IMR-90 (cell line): Measurements from ENCODE around the gene STRN. TPM values are rescaled to one million over a fixed set of nuclear protein-coding genes. Genes with fewer than 3 reads are reported as not detected.

Experiments
- ATAC-seq: fragments of 200-7000 bp; cut with Tn5 transposase; 2 replicates; pipeline ENCODE4 v1.9.1; 2020; ENCODE audit warnings: low read depth, mild to moderate bottlenecking, moderate library complexity
- BruUV-seq: library from RNA; stranded (reverse); fragments of 400-500 nt; replicated peaks from 2 replicates; lab custom pipeline; 2021; lab: Mats Ljungman, UMichigan
- CTCF ChIA-PET: fragments of 300-600 bp; formaldehyde crosslinking; extraction: SDS; loops from one replicate; lab custom pipeline; 2021; ENCODE audit warnings: antibody characterized with exemption; lab: Yijun Ruan, JAX
- POLR2A ChIA-PET: fragments of 300-600 bp; sonication (Branson Sonifier 250); formaldehyde crosslinking; loops from one replicate; lab custom pipeline; 2022; ENCODE audit warnings: antibody characterized with exemption; ENCODE audit not compliant: unreplicated experiment; lab: Charles Lee
- DNase-seq: peaks from one replicate; pipeline ENCODE4 v3.0.0; 2013
- H2AFZ ChIP-seq: replicated peaks from 2 replicates; pipeline ENCODE3; 2013; ENCODE audit warnings: low read length, mild to moderate bottlenecking; ENCODE audit not compliant: poor library complexity
- H2AK5ac ChIP-seq: 2 replicates; pipeline ENCODE4 v1.6.1; 2013; ENCODE audit warnings: low read depth, low read length, inconsistent platforms
- H2AK9ac ChIP-seq: replicated peaks from 2 replicates; pipeline ENCODE3; 2013; ENCODE audit warnings: mild to moderate bottlenecking, low read depth, low read length, moderate library complexity; ENCODE audit not compliant: poor library complexity
- H2BK120ac ChIP-seq: 2 replicates; pipeline ENCODE4 v1.6.1; 2013; ENCODE audit warnings: low read depth, low read length, inconsistent platforms
- H2BK15ac ChIP-seq: 3 replicates; pipeline ENCODE4 v1.6.1; 2013; ENCODE audit warnings: low read depth, low read length, inconsistent platforms
- H2BK20ac ChIP-seq: 2 replicates; pipeline ENCODE4 v1.6.1; 2013; ENCODE audit warnings: low read depth, mild to moderate bottlenecking, inconsistent platforms, low read length, moderate library complexity
- H2BK5ac ChIP-seq: 2 replicates; pipeline ENCODE4 v1.6.1; 2013; ENCODE audit warnings: mild to moderate bottlenecking, low read depth, low read length, inconsistent platforms; ENCODE audit not compliant: poor library complexity, severe bottlenecking
- H3K14ac ChIP-seq: replicated peaks from 2 replicates; pipeline ENCODE4 v1.6.1; 2013; ENCODE audit warnings: low read depth, low read length, inconsistent platforms
- H3K18ac ChIP-seq: 2 replicates; pipeline ENCODE4 v1.6.1; 2013; ENCODE audit warnings: low read depth, low read length, control low read depth
- H3K23ac ChIP-seq: 2 replicates; pipeline ENCODE4 v1.6.1; 2013; ENCODE audit warnings: low read depth, low read length, inconsistent platforms
- H3K27ac ChIP-seq: 2 replicates; pipeline ENCODE4 v1.5.1; 2013; ENCODE audit warnings: mild to moderate bottlenecking, control low read depth, low read length; ENCODE audit not compliant: insufficient read depth
- H3K27me3 ChIP-seq: 2 replicates; pipeline ENCODE4 v1.6.1; 2013; ENCODE audit warnings: low read length; ENCODE audit not compliant: control insufficient read depth, insufficient read depth
- H3K36me3 ChIP-seq: 2 replicates; pipeline ENCODE4 v1.6.1; 2013; ENCODE audit warnings: low read length, mixed read lengths; ENCODE audit not compliant: control insufficient read depth, insufficient read depth
- H3K4ac ChIP-seq: 2 replicates; pipeline ENCODE4 v1.6.1; 2013; ENCODE audit warnings: low read depth, low read length, inconsistent platforms
- H3K4me1 ChIP-seq: 2 replicates; pipeline ENCODE4 v1.6.1; 2013; ENCODE audit warnings: low read length, mixed read lengths; ENCODE audit not compliant: control insufficient read depth, insufficient read depth
- H3K4me2 ChIP-seq: 2 replicates; pipeline ENCODE4 v1.6.1; 2013; ENCODE audit warnings: low read depth, mild to moderate bottlenecking, control low read depth, low read length, moderate library complexity
- H3K4me3 ChIP-seq: 2 replicates; pipeline ENCODE4 v1.5.1; 2013; ENCODE audit warnings: low read depth, mild to moderate bottlenecking, control low read depth, low read length, moderate library complexity; ENCODE audit not compliant: insufficient read depth
- H3K56ac ChIP-seq: 2 replicates; pipeline ENCODE4 v1.6.1; 2013; ENCODE audit warnings: low read length, inconsistent platforms; ENCODE audit not compliant: insufficient read depth; ENCODE audit errors: extremely low read depth
- H3K79me1 ChIP-seq, 2 experiments: 2 replicates each; pipeline ENCODE4 v1.6.1; 2013; ENCODE audit warnings: low read length in 2 of 2, inconsistent platforms in 1 of 2, low read depth in 1 of 2
- H3K9ac ChIP-seq: 2 replicates; pipeline ENCODE4 v1.6.1; 2013; ENCODE audit warnings: low read depth, low read length, control low read depth
- H3K9me1 ChIP-seq: 2 replicates; pipeline ENCODE4 v1.6.1; 2013; ENCODE audit warnings: low read length, inconsistent platforms; ENCODE audit not compliant: insufficient read depth
- H3K9me3 ChIP-seq: 2 replicates; pipeline ENCODE4 v1.6.1; 2013; ENCODE audit warnings: low read length; ENCODE audit not compliant: control insufficient read depth, insufficient read depth
- H4K20me1 ChIP-seq: 2 replicates; pipeline ENCODE4 v1.6.1; 2013; ENCODE audit warnings: low read length, inconsistent platforms; ENCODE audit not compliant: insufficient read depth
- H4K5ac ChIP-seq: 2 replicates; pipeline ENCODE4 v1.6.1; 2013; ENCODE audit warnings: mild to moderate bottlenecking, low read depth, low read length, control low read depth
- H4K8ac ChIP-seq, 2 experiments: 2 replicates each; pipeline ENCODE4 v1.6.1; 2013; ENCODE audit warnings: low read depth in 2 of 2, low read length in 2 of 2, control low read depth in 1 of 2, inconsistent platforms in 1 of 2
- H4K91ac ChIP-seq: 2 replicates; pipeline ENCODE4 v1.6.1; 2013; ENCODE audit warnings: low read depth, low read length, inconsistent platforms; ENCODE audit not compliant: insufficient read depth
- BHLHE40 ChIP-seq: fragments of 150-350 bp; IDR thresholded peaks from 2 replicates; pipeline ENCODE4 v1.6.1; 2016; ENCODE audit warnings: mild to moderate bottlenecking, low read depth, low read length
- CEBPB ChIP-seq: IDR thresholded peaks from 2 replicates; pipeline ENCODE4 v1.6.1; 2012; ENCODE audit warnings: low read depth, low read length, improper control_type of control experiment
- CHD1 ChIP-seq: IDR thresholded peaks from 2 replicates; pipeline ENCODE4 v1.6.1; 2012; ENCODE audit warnings: low read depth, low read length, improper control_type of control experiment
- FOS ChIP-seq: fragments of 150-350 bp; IDR thresholded peaks from 2 replicates; pipeline ENCODE4 v1.6.1; 2016; ENCODE audit warnings: low read depth, low read length
- MAZ ChIP-seq: IDR thresholded peaks from 2 replicates; pipeline ENCODE4 v1.6.1; 2012; ENCODE audit warnings: low read depth, mild to moderate bottlenecking, low read length, improper control_type of control experiment, moderate library complexity, borderline replicate concordance
- MXI1 ChIP-seq: IDR thresholded peaks from 2 replicates; pipeline ENCODE4 v1.6.1; 2012; ENCODE audit warnings: low read depth, mild to moderate bottlenecking, low read length, moderate library complexity, borderline replicate concordance
- NFE2L2 ChIP-seq: fragments of 150-350 bp; IDR thresholded peaks from 2 replicates; pipeline ENCODE4 v1.6.1; 2016; ENCODE audit warnings: low read depth, mild to moderate bottlenecking, low read length
- POLR2A ChIP-seq: IDR thresholded peaks from 2 replicates; pipeline ENCODE4 v1.6.1; 2012; ENCODE audit warnings: mild to moderate bottlenecking, low read depth, low read length
- RAD21 ChIP-seq: IDR thresholded peaks from 2 replicates; pipeline ENCODE4 v1.6.1; 2012; ENCODE audit warnings: low read length, improper control_type of control experiment
- RCOR1 ChIP-seq: IDR thresholded peaks from 2 replicates; pipeline ENCODE4 v1.6.1; 2012; ENCODE audit warnings: mild to moderate bottlenecking, low read length, improper control_type of control experiment; ENCODE audit not compliant: insufficient replicate concordance
- RFX5 ChIP-seq: IDR thresholded peaks from 2 replicates; pipeline ENCODE4 v1.8.0; 2012; ENCODE audit warnings: low read depth, mild to moderate bottlenecking, low read length, moderate library complexity
- SMC3 ChIP-seq: fragments of 150-350 bp; IDR thresholded peaks from 2 replicates; pipeline ENCODE4 v1.6.1; 2016; ENCODE audit warnings: low read depth, mild to moderate bottlenecking, antibody characterized with exemption, low read length, moderate library complexity
- WGBS, 2 experiments: methylation state at CpG; one replicate each; pipeline versions ENCODE4 v1.1.5 to v1.1.7; 2013; ENCODE audit warnings: missing lambda C conversion rate in 2 of 2; ENCODE audit not compliant: insufficient read length in 1 of 2; ENCODE audit errors: extremely low coverage in 2 of 2; 5-methylcytosine and 5-hydroxymethylcytosine counted together
- dilution Hi-C: fragments of 300-500 bp; cut with HindIII; formaldehyde crosslinking; loops from one replicate; pipeline ENCODE4 v1.14.3; 2018; ENCODE audit warnings: low sequenced_read_pairs; ENCODE audit not compliant: unreplicated experiment
- in situ Hi-C: fragments of 300-500 bp; cut with MboI; formaldehyde crosslinking; loops from 3 replicates; pipeline ENCODE4 v1.14.3; 2019; ENCODE audit warnings: low sequenced_read_pairs, inconsistent platforms, mixed read lengths
- intact Hi-C: fragments of 100-400 bp; cut with micrococcal nuclease; formaldehyde crosslinking; loops from 2 replicates; pipeline ENCODE4 v1.10.0; 2022
- polyA plus RNA-seq, 3 experiments: library from polyadenylated mRNA; depleted of rRNA; stranded (reverse); fragments of >200 nt; gene quantifications; 2 replicates each; pipeline ENCODE4 v1.2.3, GENCODE V29; 2012; ENCODE audit warnings: low replicate concordance in 1 of 3
- total RNA-seq: library from RNA; depleted of rRNA; stranded (reverse); fragments of >200 nt; gene quantifications from 2 replicates; pipeline ENCODE4 v1.2.3, GENCODE V29; 2012
- TF ChIP-seq, protein P1 (sequence below): fragments of 150-350 bp; IDR thresholded peaks from 2 replicates; pipeline ENCODE4 v1.6.1; 2016; ENCODE audit warnings: low read depth, mild to moderate bottlenecking, low read length, moderate library complexity, borderline replicate concordance
- TF ChIP-seq, protein P2 (sequence below): fragments of 150-350 bp; IDR thresholded peaks from 2 replicates; pipeline ENCODE4 v1.6.1; 2017; ENCODE audit warnings: mild to moderate bottlenecking, antibody characterized with exemption, low read length, low read depth
- TF ChIP-seq, protein P3 (sequence below): conservative IDR thresholded peaks from 2 replicates; pipeline ENCODE4 v1.5.1; 2012; ENCODE audit warnings: mild to moderate bottlenecking, low read depth, low read length, improper control_type of control experiment

STRN gene
- total and polyA plus RNA-seq, 2 of the 4 experiments (the other 2 are of a cell fraction), result 5.1 to 23.3 TPM

DNA sequence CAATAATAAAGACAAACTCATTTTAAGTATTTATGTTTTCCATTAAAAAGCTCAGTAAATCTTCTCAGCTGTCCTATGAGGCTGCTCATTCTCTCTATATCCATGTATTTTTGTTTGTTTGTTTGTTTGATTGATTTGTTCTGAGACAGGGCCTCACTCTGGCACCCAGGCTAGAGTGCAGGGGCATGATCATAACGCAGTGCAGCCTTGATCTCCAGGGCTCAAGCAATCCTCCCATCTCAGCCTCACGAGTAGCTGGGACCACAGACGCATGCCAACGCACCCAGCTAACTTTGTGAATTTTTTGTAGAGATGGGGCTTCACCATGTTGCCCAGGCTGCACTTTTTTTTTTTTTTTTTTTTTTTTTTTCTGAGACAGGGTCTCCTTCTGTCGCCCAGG, 5.6 kb downstream of the STRN start:
- Histone ChIP-seq H4K8ac (no peak overlapping the region), H3K56ac (no peak overlapping the region), H2AK9ac (no peak overlapping the region), H4K5ac (no peak overlapping the region), H2BK5ac (no peak overlapping the region), H3K27me3 (no peaks in the 10 kb centered on the region), H3K9me1 (peaks cover 2% of the 10 kb centered on the region; the same call in 1 of the 2 replicates), H3K79me1 (peaks cover 23 to 71% of the 10 kb centered on the region in 2 experiments), H3K36me3 (no peaks in the 10 kb centered on the region), H2AFZ (no peak overlapping the region), H3K9ac (no peak overlapping the region), H3K4me1 (peaks cover 5% of the 10 kb centered on the region), H4K91ac (no peak overlapping the region), H3K9me3 (no peaks in the 10 kb centered on the region), H2AK5ac (no peak overlapping the region), H2BK120ac (no peak overlapping the region), H3K18ac (no peak overlapping the region), H3K4me3 (no peak overlapping the region), H4K20me1 (peaks cover 23% of the 10 kb centered on the region), H3K23ac (no peak overlapping the region), H3K27ac (no peak overlapping the region), H3K4me2 (no peak overlapping the region), H3K4ac (no peak overlapping the region), H2BK15ac (no peak overlapping the region), H3K14ac (no peak overlapping the region), H2BK20ac (no peak overlapping the region)
- no peak for TF ChIP-seq MAZ
- no peak for TF ChIP-seq RAD21
- TF ChIP-seq NFE2L2, result no peak
- no peak for TF ChIP-seq SMC3
- TF ChIP-seq, protein P1, sequence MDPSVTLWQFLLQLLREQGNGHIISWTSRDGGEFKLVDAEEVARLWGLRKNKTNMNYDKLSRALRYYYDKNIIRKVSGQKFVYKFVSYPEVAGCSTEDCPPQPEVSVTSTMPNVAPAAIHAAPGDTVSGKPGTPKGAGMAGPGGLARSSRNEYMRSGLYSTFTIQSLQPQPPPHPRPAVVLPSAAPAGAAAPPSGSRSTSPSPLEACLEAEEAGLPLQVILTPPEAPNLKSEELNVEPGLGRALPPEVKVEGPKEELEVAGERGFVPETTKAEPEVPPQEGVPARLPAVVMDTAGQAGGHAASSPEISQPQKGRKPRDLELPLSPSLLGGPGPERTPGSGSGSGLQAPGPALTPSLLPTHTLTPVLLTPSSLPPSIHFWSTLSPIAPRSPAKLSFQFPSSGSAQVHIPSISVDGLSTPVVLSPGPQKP, result no peak
- no peak for TF ChIP-seq RFX5
- no peak for TF ChIP-seq POLR2A
- TF ChIP-seq CEBPB, result no peak
- no peak for TF ChIP-seq MXI1
- TF ChIP-seq RCOR1, result no peak
- TF ChIP-seq, protein P2, sequence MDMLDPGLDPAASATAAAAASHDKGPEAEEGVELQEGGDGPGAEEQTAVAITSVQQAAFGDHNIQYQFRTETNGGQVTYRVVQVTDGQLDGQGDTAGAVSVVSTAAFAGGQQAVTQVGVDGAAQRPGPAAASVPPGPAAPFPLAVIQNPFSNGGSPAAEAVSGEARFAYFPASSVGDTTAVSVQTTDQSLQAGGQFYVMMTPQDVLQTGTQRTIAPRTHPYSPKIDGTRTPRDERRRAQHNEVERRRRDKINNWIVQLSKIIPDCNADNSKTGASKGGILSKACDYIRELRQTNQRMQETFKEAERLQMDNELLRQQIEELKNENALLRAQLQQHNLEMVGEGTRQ, result no peak
- TF ChIP-seq, protein P3, sequence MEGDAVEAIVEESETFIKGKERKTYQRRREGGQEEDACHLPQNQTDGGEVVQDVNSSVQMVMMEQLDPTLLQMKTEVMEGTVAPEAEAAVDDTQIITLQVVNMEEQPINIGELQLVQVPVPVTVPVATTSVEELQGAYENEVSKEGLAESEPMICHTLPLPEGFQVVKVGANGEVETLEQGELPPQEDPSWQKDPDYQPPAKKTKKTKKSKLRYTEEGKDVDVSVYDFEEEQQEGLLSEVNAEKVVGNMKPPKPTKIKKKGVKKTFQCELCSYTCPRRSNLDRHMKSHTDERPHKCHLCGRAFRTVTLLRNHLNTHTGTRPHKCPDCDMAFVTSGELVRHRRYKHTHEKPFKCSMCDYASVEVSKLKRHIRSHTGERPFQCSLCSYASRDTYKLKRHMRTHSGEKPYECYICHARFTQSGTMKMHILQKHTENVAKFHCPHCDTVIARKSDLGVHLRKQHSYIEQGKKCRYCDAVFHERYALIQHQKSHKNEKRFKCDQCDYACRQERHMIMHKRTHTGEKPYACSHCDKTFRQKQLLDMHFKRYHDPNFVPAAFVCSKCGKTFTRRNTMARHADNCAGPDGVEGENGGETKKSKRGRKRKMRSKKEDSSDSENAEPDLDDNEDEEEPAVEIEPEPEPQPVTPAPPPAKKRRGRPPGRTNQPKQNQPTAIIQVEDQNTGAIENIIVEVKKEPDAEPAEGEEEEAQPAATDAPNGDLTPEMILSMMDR, result no peak
- TF ChIP-seq FOS, result no peak
- TF ChIP-seq BHLHE40, result no peak
- no peak for TF ChIP-seq CHD1
- WGBS, 2 experiments, result no CpG with 5 or more reads among the region's 5 CpGs
- POLR2A ChIA-PET, result no interaction called here
- in situ Hi-C loops (no loop called here), intact Hi-C loops (no loop called here), dilution Hi-C loops (no loop called here)
- ATAC-seq, result no peak
- CTCF ChIA-PET, result interaction anchor here (0.6 kb wide), 1 partner anchor 170 kb away, joined by 3 read pairs; no protein-coding TSS in a partner anchor
- DNase-seq, result no peak
- no TSS peak for BruUV-seq
